ENCODE data around the gene MPO.

MPO gene

DNA sequence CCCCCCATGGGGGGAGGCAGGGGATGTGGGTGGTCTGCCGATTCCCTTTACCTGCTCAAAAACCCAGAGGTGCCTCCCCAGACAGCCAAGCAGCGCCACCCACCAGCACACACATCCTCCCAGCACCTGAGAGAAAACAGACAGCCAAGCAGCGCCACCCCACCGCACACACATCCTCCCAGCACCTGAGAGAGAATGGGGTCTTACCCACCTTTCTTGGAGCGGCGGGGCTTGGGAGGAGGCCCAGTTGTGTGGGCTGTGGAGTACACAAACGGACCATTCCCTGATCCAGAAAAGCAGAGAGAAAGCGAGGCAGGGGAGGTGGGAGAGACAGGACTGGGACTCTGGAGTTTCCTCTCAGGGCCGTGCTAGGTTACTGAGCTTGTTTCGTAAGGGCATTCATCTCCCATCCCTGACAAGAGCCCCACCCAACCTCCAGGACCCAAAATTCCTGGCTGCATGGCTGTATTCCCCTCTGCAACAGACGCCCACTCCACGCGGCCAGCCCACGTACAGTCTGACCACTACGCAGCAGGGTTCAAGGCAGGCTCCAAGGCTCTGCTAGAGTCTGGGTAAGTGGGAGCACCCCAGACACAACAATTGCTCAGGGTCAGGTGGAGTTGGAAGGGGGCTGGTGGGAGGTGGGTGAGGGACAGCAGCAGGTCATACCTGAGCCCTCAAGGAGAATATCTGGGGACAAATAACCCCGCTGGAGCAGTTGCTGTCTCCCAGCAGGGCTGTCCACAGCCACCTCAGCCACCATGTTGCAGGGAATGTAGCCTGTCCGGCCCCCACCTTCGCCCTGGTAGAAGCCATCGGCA, 25.6 kb upstream of the MPO start:
- DNase-seq (ENCODE audit: low read depth), result no peak

DNA sequence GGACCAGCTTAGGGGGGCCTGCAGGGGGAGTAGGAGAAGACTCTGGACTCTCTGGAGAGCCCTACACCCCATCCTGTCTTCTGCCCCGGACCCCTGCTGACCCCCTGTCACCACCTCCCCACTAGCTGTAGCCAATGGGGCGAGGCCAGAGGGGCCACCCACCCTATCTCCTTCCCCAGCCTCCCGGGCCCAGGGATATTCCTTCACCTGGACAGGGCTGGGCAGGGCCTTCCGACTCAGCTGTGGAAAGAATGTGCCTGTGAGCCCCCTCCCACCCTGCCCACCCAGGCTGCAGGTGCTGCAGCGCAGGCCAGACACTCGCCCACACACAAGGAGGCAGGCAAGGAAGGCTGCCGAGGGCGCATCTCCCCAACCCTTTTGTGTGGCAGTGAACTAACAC, 24.9 kb upstream of the MPO start:
- DNase-seq (ENCODE audit: low read depth), result no peak

GRCh38 chr17:58304750-58305486, 24.2 kb upstream of the MPO start:
- no peak for DNase-seq (ENCODE audit: low read depth)

GRCh38 chr17:58303971-58304749, 23.4 kb upstream of the MPO start:
- DNase-seq (ENCODE audit: low read depth), result peak; percentile 45

DNA sequence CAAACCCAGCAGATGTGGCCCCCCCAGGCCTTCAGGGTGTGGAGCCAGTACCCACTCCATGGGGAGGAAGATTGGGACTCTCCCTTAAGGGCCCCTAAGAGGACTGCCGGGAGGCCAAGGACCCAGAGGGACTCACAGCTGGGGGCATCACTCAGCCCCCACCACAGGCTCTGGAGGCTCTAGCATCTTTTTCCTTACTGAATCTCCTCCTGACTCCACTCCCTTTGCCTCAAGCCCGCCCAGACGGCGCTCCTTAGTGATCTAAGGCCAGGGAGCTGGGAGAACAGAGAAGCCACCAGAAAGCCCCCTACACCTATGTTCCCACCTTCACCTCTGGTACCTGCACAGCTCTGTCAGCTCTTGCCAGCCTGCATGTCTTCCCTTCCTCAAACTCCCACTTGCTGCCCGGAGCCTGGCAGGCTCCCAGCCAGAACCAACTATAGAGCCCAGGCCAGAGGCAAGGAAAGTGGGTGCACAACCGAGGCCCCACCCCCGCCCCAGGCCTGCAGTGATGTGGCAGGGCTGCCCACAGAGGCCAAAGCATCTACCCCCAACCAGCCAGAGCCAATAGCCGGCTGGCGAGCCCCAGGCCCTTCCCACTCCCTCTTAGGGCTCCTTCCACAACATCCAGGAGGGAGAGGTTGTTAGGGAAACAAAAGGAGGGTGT, 22.3 kb upstream of the MPO start:
- no peak for DNase-seq (ENCODE audit: low read depth)

- no peak for DNase-seq (ENCODE audit: low read depth)
These were observed 21.6 kb upstream of the MPO start for GRCh38 chr17:58302171-58302918.

DNA sequence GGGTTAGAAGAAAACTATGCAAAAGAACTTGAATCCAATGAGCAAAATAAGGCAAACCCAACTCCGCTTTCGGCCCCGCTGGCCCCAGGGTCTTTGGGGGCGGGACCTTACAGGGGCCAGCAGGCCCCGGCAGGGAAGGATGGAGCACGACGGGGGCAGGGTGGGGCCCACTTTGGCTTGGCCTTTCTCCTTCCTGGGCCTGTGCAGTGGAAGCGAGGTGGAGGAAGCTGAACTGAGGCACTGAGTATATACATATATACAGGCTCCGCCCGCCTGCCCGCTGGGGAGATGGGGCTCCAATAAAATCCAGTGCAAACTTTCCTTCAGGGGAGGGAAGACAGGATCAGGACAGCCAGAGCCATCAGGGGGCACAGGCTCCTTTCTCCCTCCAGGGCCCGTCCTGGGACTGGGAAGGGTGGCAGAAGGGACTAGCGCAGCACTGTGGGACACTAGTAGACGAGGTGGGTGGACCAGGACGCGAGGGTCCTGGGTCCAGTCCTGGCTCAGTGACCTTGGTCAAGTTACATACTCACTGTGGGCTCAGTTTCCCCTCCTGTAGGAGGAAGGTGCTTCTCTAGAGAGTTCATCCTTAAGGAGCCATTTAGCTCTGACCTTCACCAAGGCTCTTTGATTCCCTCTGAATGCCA, 20.9 kb upstream of the MPO start:
- no peak for DNase-seq (ENCODE audit: low read depth)

GRCh38 chr17:58300336-58300735, 19.6 kb upstream of the MPO start:
- no peak for DNase-seq (ENCODE audit: low read depth)

DNA sequence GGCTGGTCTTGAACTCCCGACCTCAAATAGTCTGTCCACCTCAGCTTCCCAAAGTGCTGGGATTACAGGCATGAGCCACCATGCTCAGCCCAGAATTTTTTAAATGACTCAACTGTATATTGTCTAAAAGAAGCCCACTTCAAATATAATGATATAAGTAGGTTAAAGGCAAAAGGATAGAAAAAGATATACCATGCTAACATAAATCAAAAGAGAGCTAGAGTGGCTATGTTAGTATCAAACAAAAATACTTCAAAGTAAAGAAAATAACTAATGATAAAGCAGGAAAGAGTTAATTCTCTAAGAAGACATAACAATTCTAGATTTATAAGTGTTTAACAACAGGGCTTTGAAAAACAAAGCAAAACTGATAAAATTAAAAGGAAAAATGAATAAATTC, 13.3 kb upstream of the MPO start:
- DNase-seq (ENCODE audit: low read depth), result no peak

DNA sequence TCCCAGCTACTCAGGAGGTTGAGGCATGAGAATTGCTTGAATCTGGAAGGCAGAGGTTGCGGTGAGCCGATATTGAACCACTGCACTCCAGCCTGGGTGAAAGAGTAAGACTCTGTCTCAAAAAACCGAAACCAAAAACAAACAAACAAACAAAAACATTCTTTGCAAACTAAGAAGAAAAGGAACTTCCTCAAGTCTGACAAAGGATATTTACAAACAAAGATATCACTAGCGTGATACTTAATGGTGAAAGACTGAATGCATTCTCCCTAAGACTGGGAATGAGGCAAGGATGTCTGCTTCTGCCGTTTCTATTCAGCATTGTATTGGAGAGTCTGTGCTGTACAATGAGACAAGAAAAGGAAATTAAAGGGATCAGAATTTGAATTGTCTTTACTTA, 10.5 kb upstream of the MPO start:
- no peak for DNase-seq (ENCODE audit: low read depth)

DNA sequence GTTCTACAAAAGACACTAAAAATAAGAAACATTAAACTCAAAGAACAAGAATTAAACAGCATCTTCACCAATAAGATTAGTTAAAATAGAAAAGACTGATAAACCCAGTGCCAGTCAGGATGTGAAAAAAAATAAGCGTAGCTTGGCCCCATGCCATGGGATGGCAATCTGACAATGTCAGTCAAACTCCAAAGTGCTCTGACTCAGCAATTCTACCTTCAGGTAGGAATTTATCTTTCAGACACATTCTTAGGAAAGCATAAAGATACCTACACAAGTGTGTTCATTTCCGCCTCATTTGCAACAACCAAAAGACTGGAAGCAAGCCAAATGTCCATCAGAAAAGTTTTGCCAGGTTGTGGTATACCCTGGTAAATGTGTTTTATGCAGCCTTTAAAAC, 9.1 kb upstream of the MPO start:
- no peak for DNase-seq (ENCODE audit: low read depth)

DNA sequence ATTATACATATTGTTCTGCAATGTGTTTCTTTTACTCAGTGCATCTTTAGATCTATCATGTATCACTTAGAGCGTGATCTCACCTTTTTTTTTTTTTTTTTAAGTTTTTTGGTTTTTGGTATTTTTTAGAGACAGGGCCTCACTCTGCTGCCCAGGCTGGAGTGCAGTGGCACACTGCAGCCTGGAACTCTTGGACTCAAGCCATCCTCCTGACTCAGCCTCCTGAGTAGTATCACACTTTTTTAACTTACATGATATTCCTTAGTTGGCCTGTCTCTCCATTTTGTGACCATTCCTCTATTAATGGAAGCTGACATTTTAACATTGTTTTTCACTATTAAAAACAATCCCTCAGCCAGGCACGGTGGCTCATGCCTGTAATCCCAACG, 4.7 kb upstream of the MPO start:
- no peak for DNase-seq (ENCODE audit: low read depth)

DNA sequence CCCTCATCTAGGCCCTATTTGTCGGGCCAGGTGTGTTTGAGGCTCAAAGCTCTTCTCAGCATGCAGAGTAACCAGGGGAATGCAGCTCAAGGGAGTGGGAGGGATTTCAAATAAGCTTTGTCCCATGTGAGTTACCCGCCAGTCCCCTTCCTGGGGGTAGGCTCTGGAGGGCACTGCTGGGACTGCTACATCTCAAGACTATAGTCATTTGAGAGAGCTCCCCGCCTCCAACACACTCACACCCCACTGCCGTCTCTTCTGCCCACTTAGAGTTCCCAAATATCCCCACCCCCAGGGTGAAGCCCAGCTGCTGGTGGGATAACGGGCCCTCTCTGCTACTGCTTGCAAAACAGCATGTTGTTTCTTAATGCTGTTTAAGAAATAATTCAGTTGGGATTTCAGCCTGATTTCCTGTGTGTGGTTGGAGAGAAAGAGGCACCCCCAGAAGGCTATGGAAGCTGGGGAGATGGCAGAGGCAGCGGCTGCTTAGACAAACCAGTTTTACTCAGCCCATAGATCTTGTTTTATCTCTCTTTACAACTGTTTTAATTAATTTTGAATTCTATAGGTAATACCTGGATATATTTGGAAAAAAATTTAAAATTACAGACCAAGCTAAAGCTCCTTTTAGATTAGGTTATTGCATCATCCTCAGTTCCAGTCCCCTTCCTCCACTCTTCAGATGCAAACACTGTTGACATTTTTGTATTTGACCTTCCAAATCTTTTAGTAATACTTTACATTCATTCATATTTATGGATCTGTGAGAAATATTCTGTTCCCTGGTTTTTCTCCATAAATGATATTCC, 4.1 kb upstream of the MPO start:
- DNase-seq (ENCODE audit: low read depth), result no peak

DNA sequence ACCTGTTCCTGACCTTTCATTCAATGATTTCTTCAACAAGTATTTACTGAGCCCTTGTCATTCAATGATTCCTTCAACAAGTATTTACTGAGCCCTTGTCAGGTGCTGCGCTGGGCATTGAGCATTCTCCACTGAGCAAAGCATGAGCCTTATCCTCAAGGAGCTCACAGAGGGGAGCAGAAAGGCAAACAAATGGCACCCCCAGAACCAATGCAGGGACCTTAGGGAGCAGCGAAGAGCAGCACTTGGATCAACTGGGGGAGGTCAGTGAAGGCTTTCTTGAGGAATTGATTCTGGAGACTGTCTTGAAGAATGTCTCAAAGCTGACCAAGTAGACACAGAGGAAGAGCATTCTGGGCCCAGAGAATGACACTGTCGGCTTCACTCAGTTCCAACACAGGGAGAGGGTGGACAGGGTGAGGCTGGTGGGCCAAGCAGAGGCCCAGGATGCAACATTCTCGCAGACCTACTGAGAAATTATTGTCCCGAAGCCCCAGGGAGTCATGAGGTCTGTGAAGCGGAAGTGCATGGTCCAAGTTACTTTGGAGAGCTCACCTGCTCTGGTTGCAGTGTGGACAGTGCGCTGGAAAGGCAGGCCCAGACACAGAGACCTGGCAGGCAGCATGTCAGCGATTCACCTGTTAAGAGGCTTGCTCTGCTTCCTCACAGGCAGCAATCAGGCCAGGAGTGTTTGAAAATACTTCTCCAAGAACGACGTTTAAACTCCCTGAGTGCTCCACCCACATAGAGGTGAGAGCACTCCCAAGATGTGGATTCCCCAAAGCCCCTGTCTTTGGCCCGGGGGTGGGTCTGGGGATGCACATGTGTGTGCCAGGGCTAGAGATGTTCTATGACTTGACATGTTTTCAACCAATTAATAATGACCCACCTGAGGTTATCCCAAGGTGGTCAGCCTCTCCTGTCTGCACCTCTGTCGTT, 3.2 kb upstream of the MPO start:
- no peak for DNase-seq (ENCODE audit: low read depth)

GRCh38 chr17:58282442-58282841, 1.7 kb upstream of the MPO start:
- no peak for DNase-seq (ENCODE audit: low read depth)

DNA sequence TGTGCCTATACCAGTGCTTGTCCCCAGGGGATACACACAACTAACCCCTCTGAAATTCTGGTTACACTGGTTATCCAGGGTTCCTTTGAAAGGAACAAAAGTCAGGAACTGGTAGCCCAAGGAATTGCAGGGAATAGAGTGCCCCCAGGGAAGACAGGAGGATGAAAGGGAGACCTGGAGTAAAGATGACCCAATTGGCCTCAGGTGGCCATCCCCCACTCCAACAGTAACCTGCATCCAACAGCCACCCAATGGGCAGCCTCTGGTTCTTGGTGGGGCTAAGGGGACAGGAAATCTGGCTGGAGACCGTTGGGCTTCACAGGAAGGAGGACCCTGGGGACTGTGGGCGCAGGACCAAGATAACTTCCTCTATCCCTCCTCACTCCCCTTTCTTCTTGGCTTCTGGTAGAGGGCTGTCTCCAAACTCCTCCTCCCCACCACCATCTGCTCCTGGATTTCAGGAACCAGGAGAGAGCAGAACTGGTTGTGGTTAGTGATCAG, 826 bp upstream of the MPO start:
- no peak for DNase-seq (ENCODE audit: low read depth)

DNA sequence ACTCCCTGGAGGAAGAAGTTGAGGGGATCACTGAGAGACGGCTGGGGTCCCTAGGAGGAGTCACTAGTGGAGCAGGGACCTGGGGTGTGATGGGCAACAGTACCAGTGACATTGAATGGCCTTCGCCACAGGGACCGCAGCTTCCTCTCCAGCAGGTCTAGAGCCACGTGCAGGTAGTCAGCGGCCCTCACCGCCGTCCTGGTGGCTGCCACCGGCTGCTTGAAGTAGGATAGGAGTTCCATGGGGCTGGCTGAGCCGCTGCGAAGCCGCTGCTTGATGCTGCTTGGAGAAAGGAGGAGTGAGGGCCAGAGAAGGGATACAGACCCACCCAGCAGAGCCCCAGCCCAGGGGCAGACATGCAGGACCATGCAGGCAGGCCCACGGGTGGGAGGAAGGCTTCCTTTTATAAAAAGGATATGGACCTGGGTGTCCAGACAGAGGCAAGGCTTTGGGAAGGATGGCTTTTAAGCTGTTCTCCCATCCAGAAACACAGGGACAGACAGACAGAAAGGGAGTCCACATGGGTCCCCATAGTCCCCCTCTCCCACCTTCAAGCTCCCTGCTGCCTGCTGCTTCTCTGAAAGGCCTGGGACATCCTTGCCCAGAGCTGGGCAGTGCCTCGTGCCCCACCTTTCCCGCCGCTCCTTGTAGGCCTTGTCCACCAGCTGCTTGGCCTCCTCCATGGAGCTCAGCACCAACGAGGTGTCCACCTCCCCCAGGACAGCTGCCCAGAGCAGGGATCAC, 827 bp downstream of the MPO start:
- DNase-seq (ENCODE audit: low read depth), result no peak
